NCI-H2171 treated with DMSO at 0.1 percent for 48 hours (cell line): ENCODE data around the gene NEO1.

ENCODE experiments used
- DNase-seq: peaks from one replicate; lab custom pipeline; 2025; lab: John Stamatoyannopoulos, UW

Gene NEO1

DNA sequence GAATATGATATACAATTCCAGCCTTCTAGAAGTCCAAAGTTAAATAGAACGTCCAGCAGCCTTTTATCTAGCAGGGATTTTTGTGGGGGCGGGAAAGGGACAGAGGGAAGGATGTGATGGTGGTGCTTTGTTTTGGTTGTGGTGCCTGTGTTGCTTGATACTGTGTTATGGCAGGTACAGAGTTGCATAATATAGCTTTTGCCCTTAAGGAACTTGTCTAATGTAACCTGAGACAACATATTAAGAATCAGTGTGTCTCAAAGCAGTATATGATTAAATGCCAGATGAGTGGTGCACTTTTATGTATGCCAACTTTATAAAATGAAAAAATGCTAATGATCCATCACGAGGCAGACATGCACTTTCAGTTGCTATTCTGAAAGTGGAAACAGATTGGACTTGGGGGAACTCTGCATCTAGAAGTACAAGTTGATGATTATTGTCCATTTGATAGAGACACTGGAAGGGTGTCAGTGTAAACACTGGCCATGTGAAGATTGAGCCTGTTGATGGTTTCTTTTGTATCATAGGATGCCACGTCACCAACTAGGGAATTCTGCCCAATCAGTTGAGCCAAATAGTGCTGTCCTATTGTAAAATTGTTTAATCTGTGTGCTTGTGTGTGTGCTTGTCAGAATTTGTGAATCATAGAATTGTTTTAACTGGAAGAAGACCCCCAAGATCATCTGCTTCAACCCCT lies 23.0 kb downstream of the NEO1 start:
- DNase-seq = no peak

- no peak for DNase-seq
Measured at GRCh38 chr15:73078291-73078690, 26.0 kb downstream of the NEO1 start.

DNA sequence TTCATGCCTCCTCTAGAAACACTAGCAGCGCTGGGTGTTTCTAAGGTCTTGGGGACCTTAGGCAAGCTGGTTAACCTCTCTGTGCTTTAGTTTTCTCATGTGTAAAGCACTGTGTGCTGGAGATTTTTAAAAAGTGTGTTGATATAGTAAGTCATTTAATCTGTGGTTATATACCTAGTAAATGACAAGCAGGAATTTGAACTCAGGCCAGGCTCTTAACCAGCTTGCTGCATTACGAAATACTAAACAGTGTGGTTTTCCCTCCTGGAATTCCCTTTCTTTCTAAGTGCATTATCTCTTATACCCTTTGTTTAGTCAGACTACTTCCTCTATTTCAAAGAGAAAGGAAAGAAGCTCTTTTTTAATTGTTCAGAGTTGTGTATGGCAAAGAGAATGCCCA lies 26.5 kb downstream of the NEO1 start:
- no peak for DNase-seq

DNA sequence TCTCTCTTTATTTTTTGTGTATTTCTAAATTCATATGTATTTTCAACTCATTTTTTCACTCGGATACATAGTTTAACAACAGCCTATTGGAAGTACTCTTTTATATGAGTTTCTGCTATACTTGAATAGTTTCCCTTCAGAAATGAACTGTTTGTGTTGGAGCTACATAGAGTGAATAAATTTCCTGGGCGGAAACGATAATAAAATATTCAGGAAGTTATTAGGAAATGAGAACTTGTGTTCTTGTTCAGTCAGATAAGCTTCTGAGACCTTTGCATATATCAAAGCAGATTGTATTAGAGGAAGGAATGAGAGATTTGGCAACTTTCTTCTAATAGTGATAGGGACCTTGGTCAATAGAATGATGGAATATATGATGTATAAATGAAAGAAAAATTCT lies 27.3 kb downstream of the NEO1 start:
- DNase-seq = no peak

- DNase-seq = peak; percentile 83
Measured at GRCh38 chr15:73081321-73081958, 29.2 kb downstream of the NEO1 start.

DNA sequence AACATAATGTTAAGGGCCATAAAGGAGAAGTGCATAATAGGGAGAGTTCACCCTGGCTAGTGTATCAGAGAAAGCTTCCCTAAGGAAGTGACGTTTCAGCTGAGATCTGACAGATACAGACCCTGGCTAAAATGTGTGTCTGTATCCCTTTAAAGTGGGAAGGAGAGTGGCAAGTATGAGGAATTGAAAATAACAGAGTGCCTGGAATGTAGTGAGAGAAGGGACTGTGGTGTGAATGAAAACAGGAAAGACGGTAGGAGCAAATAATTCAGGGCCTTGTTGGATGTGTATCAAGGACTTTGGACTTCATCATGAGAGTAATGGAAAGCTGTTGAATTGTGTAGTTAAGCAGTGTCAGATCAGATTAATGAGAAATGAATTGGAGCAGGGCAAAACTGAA lies 30.5 kb downstream of the NEO1 start:
- DNase-seq = no peak

DNA sequence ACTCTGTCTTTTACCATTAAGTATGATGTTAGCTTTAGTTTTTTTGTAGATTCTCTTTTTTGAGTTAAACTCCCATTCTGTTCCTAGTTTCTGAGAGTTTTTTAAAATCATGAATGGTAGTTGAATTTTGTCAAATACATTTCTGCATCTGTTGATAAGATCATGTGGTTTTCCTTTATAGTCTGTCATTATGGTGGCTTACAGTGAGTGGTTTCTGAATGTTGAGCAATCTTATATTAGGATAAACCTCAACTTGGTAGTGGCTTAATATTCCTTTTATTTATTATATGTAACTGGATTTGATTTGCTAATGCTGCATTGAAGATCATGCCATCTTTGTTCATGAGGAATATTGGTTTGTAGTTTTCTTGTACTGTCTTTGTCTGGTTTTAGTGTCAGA lies 34.8 kb downstream of the NEO1 start:
- DNase-seq = no peak

DNA sequence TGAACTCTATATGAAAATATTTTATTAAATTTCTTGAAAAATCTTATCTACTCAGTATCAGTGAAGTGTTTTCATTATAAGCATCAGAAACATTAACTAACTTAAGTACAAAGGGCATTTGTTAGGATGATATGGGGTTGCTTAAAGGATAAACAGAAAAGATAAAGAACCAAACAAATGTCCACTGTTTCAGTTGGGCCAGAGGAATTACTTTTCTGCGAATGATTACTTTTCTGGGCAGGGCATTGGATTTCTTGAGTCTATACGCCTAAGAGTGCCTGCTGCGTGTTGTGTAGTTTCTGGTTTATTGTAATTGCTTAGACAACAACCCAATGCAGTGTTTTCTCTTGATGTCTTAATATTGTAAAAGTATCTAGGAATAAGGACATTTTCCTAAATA lies 52.8 kb downstream of the NEO1 start:
- no peak for DNase-seq

DNA sequence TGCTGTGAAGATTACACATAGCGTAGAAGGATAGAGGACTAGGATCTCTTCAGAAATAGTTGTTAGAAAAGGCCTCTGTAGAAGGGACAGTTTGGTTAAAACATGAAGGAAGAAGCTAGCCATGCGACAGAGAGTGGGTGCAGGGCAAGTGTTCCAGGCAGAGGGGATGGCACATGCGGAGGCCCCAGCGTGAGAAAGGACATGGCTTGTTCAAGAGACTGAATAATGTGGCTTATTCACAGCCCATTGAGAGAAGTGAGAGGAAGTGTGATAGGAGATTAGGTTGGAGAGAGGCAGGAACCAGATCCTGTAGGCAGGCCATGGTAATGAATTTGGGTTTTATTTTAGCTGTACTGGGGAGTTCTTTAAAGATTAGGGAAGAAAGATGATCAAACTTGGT lies 56.4 kb downstream of the NEO1 start:
- no peak for DNase-seq

- no peak for DNase-seq
Measured at GRCh38 chr15:73109765-73110164, 57.5 kb downstream of the NEO1 start.

- no peak for DNase-seq
Measured at GRCh38 chr15:73110201-73110600, 57.9 kb downstream of the NEO1 start.

- DNase-seq = no peak
Measured at GRCh38 chr15:73114064-73114463, 61.8 kb downstream of the NEO1 start.

- DNase-seq = no peak
Measured at GRCh38 chr15:73116164-73116563, 63.9 kb downstream of the NEO1 start.

DNA sequence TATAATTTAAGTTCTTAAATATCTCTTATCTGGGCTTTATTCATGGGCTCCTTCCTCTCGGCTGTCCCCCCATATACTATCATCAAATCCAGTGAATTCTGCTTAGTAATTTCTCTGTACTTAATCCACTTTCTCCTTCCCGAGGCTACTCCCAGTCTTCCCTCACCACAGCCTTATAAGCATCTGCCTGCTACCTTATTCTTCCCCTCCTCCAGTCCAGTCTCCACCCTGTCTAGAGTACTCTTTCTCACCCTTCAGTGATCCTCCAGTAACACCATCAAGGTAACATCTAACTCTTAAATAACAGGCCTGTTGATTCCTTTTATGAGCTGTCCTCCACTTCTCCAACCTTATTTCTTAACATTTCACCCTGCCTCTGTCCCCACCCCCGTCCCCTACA lies 65.8 kb downstream of the NEO1 start:
- DNase-seq = no peak

DNA sequence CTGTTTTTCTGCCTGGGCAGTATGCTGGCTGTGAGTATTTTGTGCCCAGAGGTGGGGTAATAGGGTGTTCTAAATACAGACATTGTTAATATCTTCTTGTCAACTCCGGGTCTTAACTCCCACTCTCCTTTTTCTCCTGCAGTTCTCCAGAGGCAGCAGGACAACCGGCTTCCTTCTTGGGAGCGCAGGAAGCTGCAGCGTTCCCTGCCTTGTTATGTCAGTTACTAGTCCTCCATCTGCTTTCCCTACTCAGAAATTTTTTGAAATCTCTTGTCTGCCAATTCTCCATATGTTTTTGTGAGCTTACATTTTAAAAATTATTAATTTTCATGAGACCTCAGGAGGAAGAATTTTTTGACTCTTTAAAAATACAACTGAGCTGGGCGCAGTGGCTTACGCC lies 67.2 kb downstream of the NEO1 start:
- DNase-seq = no peak

DNA sequence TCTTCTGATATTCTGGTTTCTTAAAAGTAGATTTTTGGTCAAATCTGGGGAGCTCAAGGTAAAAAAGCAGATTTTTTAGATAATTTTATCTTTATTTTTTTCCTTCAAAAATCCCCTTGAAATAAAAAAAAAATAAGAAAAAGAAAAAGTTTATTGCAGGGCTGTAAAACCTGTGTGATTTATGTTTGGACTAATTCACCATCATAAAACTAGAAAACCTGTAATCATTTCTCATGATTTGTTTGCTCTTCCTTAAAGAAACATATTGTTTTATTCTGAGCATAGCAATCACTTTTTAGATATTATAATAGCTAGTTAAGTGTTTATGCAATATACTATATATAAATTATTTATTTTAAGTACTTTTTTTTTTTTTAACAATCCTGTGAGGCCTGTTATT lies 68.0 kb downstream of the NEO1 start:
- DNase-seq = no peak

GRCh38 chr15:73125219-73125618 lies 73.0 kb downstream of the NEO1 start:
- no peak for DNase-seq

GRCh38 chr15:73127302-73127936 lies 75.2 kb downstream of the NEO1 start:
- DNase-seq = peak; percentile 36

DNA sequence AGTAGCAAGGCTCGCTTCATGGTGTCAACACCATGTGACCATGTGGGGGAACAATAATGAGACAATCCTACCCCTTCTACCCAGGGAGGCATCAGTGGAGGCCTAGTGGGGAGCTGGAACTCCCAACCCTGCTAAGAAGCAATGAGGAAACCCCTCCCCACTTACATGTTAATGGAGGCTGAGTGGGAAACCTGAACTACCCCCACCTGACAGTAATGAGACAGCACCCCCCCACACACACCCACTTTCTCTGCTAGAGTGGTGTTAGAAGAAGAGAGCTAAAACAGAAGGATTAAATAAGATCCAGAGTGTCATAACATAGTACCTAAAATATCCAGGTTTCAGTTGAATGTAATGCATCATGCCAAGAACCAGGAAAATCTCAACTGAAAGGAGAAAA lies 78.6 kb downstream of the NEO1 start:
- DNase-seq = no peak

DNA sequence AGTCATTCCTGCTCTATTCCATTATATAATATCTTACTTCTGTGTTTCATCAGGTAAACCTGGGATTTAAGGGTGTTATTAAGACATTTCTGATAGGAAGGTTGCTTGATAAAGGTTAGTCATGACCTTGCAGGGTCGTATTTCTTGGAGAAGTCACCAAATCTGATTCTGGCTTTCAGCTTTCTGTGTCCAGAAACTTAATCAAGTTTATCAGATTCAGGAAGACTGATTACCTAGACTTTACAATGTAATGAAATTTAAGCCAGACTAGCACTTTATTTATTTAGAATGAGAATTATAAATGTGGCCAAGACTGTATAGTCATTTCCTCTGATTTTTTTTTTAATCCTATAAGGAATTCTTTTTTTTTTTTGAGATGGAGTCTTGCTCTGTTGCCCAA lies 81.9 kb downstream of the NEO1 start:
- no peak for DNase-seq

- DNase-seq = no peak
Measured at GRCh38 chr15:73139041-73139743, 86.9 kb downstream of the NEO1 start.

DNA sequence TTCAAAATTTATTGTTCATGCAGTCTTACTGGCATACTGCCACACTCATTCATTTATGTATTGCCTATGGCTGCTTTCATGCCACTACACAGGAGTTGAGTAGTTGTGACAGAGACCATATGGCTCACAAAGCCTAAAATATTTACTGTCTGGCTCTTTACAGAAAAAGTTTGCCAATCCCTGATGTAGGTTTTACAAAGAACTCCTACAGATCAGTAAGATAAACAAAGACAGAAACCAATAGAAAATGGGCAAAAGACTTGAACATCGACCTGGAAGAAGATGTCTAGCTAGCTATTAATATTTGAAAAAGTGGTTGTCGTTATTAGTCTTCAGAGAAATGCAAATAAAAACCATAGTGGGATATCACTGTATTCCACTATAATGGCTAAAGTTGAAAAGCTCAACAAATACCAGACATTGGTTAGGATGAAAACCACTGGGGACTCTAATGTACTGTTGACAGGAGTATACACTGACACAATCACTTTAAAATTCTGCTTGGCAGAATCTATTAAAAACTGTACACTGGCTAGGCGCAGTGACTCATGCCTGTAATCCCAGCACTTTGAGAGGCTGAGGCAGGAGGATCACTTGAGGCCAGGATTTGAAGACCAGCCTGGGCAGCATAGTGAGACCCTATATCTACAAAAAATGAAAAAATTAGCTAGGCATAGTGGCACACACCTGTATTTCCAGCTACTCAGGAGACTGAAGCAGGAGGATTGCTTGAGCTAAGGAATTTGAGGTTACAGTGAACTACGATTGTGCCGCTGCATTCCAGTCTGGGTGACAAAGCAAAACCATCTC lies 87.7 kb downstream of the NEO1 start:
- no peak for DNase-seq
